GM19035 (cell line): ENCODE measurements around the gene CMTM3.
"Not testable (repeated sequence)": the region's sequence is repeated elsewhere in the genome, so short reads cannot be mapped to it uniquely, and the experiment has no call there.

ENCODE experiments used
- ATAC-seq: cut with Tn5 transposase; IDR thresholded peaks from one replicate; pipeline ENCODE4 v1.9.1; 2021; ENCODE audit not compliant: unreplicated experiment

Gene CMTM3

GRCh38 chr16:66581246-66581952 lies 23.1 kb upstream of the CMTM3 start:
- no peak for ATAC-seq

- ATAC-seq: no peak
These were observed 18.8 kb upstream of the CMTM3 start for GRCh38 chr16:66585481-66586239.

GRCh38 chr16:66587881-66588600 lies 16.5 kb upstream of the CMTM3 start:
- no peak for ATAC-seq

- ATAC-seq: peak; percentile 82
These were observed 15.4 kb upstream of the CMTM3 start for GRCh38 chr16:66588981-66589713.

- ATAC-seq: no peak
These were observed 14.2 kb upstream of the CMTM3 start for GRCh38 chr16:66590322-66590721.

GRCh38 chr16:66591018-66591417 lies 13.5 kb upstream of the CMTM3 start:
- no peak for ATAC-seq

GRCh38 chr16:66592241-66592640 lies 12.3 kb upstream of the CMTM3 start:
- ATAC-seq: no peak

GRCh38 chr16:66592814-66593213 lies 11.7 kb upstream of the CMTM3 start:
- no peak for ATAC-seq

GRCh38 chr16:66594739-66595138 lies 9.8 kb upstream of the CMTM3 start:
- ATAC-seq: no peak

- not testable (repeated sequence) for ATAC-seq
These were observed 7.9 kb upstream of the CMTM3 start for GRCh38 chr16:66596559-66596958.

GRCh38 chr16:66596986-66597848 lies 7.3 kb upstream of the CMTM3 start:
- no peak for ATAC-seq

- ATAC-seq: no peak
These were observed 6.4 kb upstream of the CMTM3 start for GRCh38 chr16:66598111-66598510.

- ATAC-seq: no peak
These were observed 4.8 kb upstream of the CMTM3 start for GRCh38 chr16:66599726-66600125.

GRCh38 chr16:66600477-66600876 lies 4.0 kb upstream of the CMTM3 start:
- ATAC-seq: no peak

- no peak for ATAC-seq
These were observed 3.0 kb upstream of the CMTM3 start for GRCh38 chr16:66601471-66601870.

- no peak for ATAC-seq
These were observed 748 bp upstream of the CMTM3 start for GRCh38 chr16:66603537-66604375.

GRCh38 chr16:66605177-66605978 lies 874 bp downstream of the CMTM3 start:
- ATAC-seq: no peak

GRCh38 chr16:66605979-66606751 lies 1.7 kb downstream of the CMTM3 start:
- ATAC-seq: peak; percentile 58
